Cardiac fibroblast (primary cell): Measurements from ENCODE around the gene GGT5.
A peak's percentile ranks its signal among the peaks of the same experiment; 100 is the strongest.

ENCODE experiments used
- DNase-seq, 2 donors: peaks; one replicate each; pipeline versions ENCODE4 v3.0.0 to v3.0.0-alpha.2; 2010; ENCODE audit warnings: low read depth in 2 of 2
- H3K4me3 ChIP-seq, 2 donors: replicated peaks in 1 of 2; 1 replicate in 1 of 2; 2 replicates in 1 of 2; pipeline ENCODE4 v1.5.1; 2011; ENCODE audit warnings: low read depth in 2 of 2, low read length in 2 of 2, mild to moderate bottlenecking in 2 of 2, moderate library complexity in 1 of 2
- TF ChIP-seq, protein P1 (sequence below): IDR thresholded peaks from one replicate; pipeline ENCODE4 v1.5.1; 2011; ENCODE audit warnings: low read depth, mild to moderate bottlenecking, low read length, inconsistent platforms

Gene GGT5

DNA sequence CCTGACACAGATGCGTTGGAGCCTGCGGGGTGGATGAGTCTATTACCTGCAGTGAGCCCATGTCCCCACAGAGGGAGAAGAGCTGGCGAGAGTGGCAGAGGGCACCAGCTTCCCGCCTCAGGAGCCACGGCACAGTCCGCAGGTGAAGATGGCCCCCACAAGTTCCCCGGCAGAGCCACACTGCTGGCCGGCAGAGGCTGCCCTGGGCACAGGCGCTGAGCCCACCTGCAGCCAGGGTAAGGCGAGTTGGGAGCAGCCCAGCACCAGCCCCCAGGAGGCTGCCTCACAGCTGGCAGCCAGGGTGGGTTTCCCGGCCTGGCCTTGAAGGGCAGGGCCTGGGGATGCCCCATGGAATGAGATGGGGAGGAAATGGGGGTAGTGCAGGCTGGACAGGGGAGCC is 68.8 kb downstream of the GGT5 start:
- TF ChIP-seq, protein P1, sequence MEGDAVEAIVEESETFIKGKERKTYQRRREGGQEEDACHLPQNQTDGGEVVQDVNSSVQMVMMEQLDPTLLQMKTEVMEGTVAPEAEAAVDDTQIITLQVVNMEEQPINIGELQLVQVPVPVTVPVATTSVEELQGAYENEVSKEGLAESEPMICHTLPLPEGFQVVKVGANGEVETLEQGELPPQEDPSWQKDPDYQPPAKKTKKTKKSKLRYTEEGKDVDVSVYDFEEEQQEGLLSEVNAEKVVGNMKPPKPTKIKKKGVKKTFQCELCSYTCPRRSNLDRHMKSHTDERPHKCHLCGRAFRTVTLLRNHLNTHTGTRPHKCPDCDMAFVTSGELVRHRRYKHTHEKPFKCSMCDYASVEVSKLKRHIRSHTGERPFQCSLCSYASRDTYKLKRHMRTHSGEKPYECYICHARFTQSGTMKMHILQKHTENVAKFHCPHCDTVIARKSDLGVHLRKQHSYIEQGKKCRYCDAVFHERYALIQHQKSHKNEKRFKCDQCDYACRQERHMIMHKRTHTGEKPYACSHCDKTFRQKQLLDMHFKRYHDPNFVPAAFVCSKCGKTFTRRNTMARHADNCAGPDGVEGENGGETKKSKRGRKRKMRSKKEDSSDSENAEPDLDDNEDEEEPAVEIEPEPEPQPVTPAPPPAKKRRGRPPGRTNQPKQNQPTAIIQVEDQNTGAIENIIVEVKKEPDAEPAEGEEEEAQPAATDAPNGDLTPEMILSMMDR: no peak
- H3K4me3 ChIP-seq: no peak overlapping the region
- no peak for DNase-seq

DNA sequence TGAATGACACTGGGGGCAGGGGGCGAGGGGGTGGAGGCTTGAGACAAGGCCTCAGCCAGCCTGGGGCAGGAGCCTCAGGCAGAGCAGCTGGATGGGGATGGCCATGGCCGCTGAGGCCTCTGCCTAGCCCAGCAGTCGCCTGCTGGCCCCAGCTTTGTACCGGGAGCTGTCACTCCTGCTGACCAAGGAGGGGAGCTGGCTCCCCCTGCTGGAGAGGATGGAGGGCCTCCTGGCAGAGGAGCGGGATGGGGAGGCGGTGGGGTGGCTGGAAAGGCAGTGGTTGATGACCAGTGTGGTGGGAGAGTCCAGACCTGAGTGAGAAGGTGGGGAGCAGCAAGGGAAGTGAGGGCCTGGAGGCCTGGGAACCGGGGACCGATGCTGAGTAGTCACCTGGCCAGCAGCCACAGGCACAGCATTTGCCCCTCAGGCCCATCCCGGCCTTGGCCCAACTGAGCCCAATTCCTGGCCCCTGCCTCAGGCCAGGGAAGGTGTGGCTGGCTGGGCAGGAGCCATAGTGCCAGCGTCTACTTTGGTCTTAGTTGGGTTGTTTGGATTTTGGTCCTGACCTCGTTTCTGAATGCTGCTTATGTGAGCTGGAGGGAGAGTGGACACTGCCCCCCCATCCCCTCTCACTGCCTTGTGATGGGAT is 69.6 kb downstream of the GGT5 start:
- TF ChIP-seq, protein P1: peak; percentile 97

DNA sequence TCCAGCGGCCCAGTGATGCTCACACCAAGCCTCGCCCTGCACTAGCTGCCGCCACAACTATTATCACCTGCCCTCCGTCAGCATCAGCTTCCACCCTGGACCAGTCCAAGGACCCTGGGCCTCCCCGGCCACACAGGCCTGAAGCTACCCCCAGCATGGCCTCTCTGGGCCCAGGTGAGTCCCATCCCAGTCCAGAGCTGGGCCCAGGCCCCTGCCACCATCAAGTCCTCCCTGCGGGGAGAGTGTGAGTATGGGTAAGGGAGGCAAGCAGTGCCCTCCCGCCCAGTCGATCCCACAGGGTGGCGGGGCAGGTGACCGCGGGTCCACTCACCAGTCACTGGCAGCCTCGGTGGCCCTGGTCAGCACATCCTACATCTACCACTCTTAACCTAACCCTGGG is 73.1 kb downstream of the GGT5 start:
- no peak overlapping the region for H3K4me3 ChIP-seq
- DNase-seq: no peak
- TF ChIP-seq, protein P1: no peak

More for the DNA sequence above, 69.6 kb downstream of the GGT5 start:
- peak; percentile 81 to 84 for DNase-seq
- no peak overlapping the region for H3K4me3 ChIP-seq

GRCh38 chr22:24170632-24171031 is 74.2 kb downstream of the GGT5 start:
- TF ChIP-seq, protein P1: no peak
- no peak overlapping the region for H3K4me3 ChIP-seq
- DNase-seq: no peak

DNA sequence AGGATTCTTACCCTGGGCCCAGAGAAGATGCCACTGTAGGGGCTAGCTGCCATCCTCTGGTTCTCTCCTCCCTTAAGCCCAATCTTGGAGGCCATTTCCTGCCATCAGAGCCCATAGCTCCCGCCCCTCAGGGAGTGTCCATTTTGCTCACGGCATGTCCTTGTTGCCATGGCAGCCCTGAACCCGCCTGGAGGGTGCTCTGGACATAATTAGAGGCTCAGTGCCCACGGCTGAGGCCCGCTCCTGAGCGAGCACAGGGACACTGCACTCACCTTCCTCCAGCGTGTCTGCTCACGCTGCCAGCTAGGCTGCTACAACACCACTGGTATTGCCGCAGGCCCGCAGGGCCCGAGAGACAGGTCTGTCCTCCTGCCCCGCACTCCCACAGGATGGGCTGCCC is 74.7 kb downstream of the GGT5 start:
- TF ChIP-seq, protein P1: no peak
- DNase-seq: no peak
- H3K4me3 ChIP-seq: no peak overlapping the region
